Endothelial cell of umbilical vein (primary cell): Measurements from ENCODE around the gene TRIM50.
"Not testable (repeated sequence)": the region's sequence is repeated elsewhere in the genome, so short reads cannot be mapped to it uniquely, and the experiment has no call there.

Experiments
- EZH2 ChIP-seq: IDR thresholded peaks from 2 replicates; pipeline ENCODE4 v1.6.1; 2012; ENCODE audit warnings: borderline replicate concordance, low read depth, mild to moderate bottlenecking, moderate library complexity, low read length, inconsistent platforms; ENCODE audit not compliant: severe bottlenecking
- FOS ChIP-seq: IDR thresholded peaks from 2 replicates; pipeline ENCODE4 v1.6.1; 2011; ENCODE audit warnings: mild to moderate bottlenecking, low read length, moderate library complexity, borderline replicate concordance; ENCODE audit not compliant: insufficient read depth
- GATA2 ChIP-seq: IDR thresholded peaks from 2 replicates; pipeline ENCODE4 v1.7.0; 2011; ENCODE audit warnings: low read depth, mild to moderate bottlenecking, moderate library complexity, mixed read lengths, low read length; ENCODE audit not compliant: insufficient read length, insufficient read depth
- JUN ChIP-seq: IDR thresholded peaks from 2 replicates; pipeline ENCODE4 v1.6.1; 2011; ENCODE audit warnings: borderline replicate concordance, low read depth; ENCODE audit not compliant: insufficient read length, insufficient read depth
- POLR2A ChIP-seq: IDR thresholded peaks from 2 replicates; pipeline ENCODE4 v1.6.1; 2012; ENCODE audit warnings: low read depth, mild to moderate bottlenecking, control low read depth, low read length
- TF ChIP-seq, protein P1 (sequence below), 2 donors: IDR thresholded peaks; 1 replicate in 1 of 2; 2 replicates in 1 of 2; pipeline ENCODE4 v1.5.1; 2011; ENCODE audit warnings: low read length in 2 of 2, mild to moderate bottlenecking in 2 of 2, moderate library complexity in 2 of 2, control low read depth in 1 of 2, inconsistent platforms in 1 of 2, low read depth in 1 of 2; ENCODE audit not compliant: insufficient read depth in 1 of 2; ENCODE audit errors: extremely low read depth in 1 of 2
- TF ChIP-seq, protein P2 (sequence below): IDR thresholded peaks from 2 replicates; pipeline ENCODE4 v1.6.1; 2011; ENCODE audit not compliant: insufficient read depth, insufficient read length

DNA sequence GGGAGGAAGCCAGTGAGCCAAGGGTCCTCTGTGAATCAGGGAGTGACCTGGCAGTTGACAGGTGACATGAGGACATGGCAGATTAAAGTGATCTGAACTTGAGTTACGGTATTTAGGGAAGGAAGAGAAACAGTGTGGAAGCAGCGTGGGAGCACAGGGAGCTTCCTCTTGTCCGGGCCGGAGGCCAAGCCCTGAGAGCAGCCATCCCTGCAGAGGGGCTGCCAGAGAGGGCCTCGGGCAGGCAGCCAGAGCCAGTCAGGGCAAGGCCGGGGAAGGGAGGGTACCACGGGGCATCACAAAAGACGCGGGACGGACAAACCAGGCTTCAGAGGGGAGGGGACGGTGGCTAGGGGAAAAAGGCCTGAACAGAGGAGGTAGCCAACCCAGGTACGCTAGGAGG is 28.1 kb downstream of the TRIM50 start:
- TF ChIP-seq EZH2, POLR2A, GATA2, JUN, FOS: not testable (repeated sequence)
- TF ChIP-seq, protein P1, sequence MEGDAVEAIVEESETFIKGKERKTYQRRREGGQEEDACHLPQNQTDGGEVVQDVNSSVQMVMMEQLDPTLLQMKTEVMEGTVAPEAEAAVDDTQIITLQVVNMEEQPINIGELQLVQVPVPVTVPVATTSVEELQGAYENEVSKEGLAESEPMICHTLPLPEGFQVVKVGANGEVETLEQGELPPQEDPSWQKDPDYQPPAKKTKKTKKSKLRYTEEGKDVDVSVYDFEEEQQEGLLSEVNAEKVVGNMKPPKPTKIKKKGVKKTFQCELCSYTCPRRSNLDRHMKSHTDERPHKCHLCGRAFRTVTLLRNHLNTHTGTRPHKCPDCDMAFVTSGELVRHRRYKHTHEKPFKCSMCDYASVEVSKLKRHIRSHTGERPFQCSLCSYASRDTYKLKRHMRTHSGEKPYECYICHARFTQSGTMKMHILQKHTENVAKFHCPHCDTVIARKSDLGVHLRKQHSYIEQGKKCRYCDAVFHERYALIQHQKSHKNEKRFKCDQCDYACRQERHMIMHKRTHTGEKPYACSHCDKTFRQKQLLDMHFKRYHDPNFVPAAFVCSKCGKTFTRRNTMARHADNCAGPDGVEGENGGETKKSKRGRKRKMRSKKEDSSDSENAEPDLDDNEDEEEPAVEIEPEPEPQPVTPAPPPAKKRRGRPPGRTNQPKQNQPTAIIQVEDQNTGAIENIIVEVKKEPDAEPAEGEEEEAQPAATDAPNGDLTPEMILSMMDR (IDR thresholded peaks at IDR 0.05; ENCODE audit: extremely low read depth in 1 of 2, insufficient read depth in 1 of 2, low read depth in 1 of 2, low read length in 2 of 2), result not testable (repeated sequence)
- TF ChIP-seq, protein P2, sequence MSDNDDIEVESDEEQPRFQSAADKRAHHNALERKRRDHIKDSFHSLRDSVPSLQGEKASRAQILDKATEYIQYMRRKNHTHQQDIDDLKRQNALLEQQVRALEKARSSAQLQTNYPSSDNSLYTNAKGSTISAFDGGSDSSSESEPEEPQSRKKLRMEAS, result not testable (repeated sequence)
